ENCODE data around the gene FXR2.
A peak's percentile ranks its signal among the peaks of the same experiment; 100 is the strongest.
"Not testable (repeated sequence)": the region's sequence is repeated elsewhere in the genome, so short reads cannot be mapped to it uniquely, and the experiment has no call there.

Gene FXR2

DNA sequence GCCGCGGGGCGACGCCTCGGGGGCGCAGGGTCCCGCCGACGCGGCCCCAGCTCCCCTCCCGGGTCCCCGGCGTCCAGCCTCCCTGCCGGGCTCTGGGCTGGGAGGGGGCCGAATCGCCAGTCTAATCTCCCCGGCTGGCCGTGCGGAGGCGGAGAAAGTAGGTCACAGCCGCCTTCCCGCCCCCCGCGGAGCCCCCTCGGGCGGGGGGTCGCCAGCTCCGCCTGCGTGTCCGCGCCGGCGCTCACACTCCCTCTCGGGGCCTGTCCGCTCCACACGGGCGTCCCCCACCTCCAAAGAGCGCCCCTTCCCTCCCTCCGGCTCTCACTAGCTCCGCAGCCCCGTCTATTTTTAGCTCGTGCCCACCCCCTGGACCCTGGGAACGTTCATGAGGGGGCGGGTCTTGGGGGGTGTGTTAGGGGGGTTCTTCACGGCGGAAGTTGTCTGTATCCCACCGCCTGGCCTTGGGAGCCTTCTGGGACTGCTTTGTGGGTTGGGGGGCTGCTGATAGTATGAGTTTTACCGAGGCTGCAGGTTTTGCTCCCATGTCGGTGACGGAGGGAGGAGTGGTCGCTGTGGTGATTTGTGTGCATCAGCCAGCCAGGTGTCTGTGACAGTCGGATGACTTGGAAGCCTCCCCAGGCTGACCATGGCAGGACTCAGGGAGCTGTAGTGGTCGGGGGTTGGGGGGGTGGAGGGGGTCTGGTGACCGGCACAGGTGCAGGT is 37.1 kb upstream of the FXR2 start:
- ChIA-PET POLR2A (interaction anchor here (0.6 to 1.1 kb wide), 2 partner anchors 29 to 36 kb away, joined by 4 read pairs; partner anchors contain the start of gene TP53), CTCF (interaction anchor here (1.6 to 3.1 kb wide), 3 partner anchors 17 to 38 kb away, joined by 3 to 26 read pairs (median 9); partner anchors contain the start of gene SHBG)
- TF ChIP-seq, protein P1, sequence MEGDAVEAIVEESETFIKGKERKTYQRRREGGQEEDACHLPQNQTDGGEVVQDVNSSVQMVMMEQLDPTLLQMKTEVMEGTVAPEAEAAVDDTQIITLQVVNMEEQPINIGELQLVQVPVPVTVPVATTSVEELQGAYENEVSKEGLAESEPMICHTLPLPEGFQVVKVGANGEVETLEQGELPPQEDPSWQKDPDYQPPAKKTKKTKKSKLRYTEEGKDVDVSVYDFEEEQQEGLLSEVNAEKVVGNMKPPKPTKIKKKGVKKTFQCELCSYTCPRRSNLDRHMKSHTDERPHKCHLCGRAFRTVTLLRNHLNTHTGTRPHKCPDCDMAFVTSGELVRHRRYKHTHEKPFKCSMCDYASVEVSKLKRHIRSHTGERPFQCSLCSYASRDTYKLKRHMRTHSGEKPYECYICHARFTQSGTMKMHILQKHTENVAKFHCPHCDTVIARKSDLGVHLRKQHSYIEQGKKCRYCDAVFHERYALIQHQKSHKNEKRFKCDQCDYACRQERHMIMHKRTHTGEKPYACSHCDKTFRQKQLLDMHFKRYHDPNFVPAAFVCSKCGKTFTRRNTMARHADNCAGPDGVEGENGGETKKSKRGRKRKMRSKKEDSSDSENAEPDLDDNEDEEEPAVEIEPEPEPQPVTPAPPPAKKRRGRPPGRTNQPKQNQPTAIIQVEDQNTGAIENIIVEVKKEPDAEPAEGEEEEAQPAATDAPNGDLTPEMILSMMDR (IDR thresholded peaks at IDR 0.05; ENCODE audit: insufficient read depth, low read length, missing control alignments), result no peak
- H3K4me3 ChIP-seq (ENCODE audit: low read depth, low read length), result no peak overlapping the region
- no peak for DNase-seq (ENCODE audit: low read depth, low spot score)

DNA sequence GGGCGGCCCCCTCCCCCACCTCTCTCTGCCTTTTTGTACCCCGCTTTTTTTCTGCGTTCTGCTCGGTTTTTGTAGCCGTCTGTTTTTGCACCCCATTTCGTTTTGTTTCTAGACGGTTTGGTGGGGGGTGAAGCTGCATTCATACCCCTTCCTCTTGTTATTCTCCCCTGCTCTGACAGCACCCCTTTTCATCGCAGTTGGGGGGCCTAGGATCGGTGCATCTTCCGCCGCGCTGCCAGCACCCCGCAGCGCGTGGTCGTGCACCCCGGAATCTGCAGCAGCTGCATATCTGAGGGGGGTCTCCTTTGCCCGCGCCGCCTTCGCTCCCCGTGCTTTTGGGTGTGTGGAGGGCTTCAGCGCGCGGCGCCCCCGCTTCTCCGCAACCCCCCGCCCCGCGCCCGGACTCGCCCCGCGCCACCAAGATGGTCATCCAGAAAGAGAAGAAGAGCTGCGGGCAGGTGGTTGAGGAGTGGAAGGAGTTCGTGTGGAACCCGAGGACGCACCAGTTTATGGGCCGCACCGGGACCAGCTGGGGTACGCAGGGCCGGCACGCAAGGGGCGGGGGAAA is 36.5 kb upstream of the FXR2 start:
- H3K4me3 ChIP-seq (ENCODE audit: low read depth, low read length), result peak overlapping the region; percentile 32
- POLR2A ChIA-PET, result no interaction called here
- no peak for DNase-seq (ENCODE audit: low read depth, low spot score)
- TF ChIP-seq, protein P1 (IDR thresholded peaks at IDR 0.05; ENCODE audit: insufficient read depth, low read length, missing control alignments), result no peak
- CTCF ChIA-PET, result interaction anchor here (0.6 to 3.1 kb wide), 6 partner anchors 12 to 92 kb away, joined by 3 to 26 read pairs (median 4); partner anchors contain the start of genes SHBG and WRAP53

DNA sequence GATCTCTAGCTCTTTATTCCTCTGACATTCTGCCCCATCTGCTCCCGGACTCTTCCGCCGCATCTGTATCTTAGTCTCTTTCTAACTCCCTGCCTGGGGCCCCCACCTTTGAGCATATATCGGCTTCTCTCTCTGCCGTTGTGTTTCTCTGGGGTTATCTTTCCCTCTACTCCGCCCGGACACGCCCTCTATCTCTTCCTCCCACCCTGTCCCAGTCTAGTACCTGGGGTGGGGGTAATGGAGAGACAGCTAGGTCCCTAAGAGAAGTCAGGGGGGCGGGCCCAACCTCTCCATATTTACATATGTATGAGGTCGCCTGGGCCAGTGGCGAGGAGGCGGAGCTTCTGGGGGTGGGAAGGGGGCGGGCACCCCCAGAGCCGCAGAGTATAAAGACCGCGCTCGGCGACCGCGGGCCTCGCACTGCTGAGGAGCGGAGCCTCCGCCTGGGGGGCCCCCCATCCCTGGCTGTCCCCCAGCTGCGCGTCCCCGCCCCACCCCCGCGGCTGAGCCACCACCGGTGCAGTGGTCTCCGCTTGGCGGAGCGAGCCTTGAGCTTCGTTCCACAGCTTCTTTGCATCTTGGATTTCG is 35.9 kb upstream of the FXR2 start, which contains the start of gene ATP1B2:
TSS of gene ATP1B2 (plus strand) at position 418 of the 588 bp plus-strand sequence. CDS start 593 bp downstream, outside the sequence.
- H3K4me3 ChIP-seq (ENCODE audit: low read depth, low read length), result peak within 1 kb of the TSS; percentile 32
- POLR2A ChIA-PET, result no interaction called here
- CTCF ChIA-PET, result interaction anchor here (0.6 to 3.1 kb wide), 7 partner anchors 11 to 93 kb away, joined by 3 to 26 read pairs (median 3); partner anchors contain the start of genes SHBG and WRAP53

DNA sequence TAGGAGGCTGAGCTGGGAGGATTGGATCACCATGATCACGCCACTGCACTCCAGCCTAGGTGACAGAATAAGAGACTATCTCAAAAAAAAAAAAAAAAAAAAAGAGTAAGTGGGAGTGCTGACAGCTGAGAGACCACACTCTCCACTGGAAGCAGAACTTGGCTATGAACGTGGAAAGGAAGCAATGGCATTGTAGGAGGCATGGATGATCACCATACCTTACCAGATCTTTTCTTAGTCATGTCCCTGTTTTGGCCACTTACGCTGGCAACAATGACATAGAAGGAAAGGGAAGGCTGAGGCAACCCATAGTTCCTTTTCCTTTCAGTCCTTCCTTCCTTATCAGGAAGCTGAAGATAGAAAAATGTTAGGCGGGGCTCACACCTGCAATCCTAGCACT is 32.3 kb upstream of the FXR2 start:
- no peak for DNase-seq (ENCODE audit: low read depth, low spot score)
- ChIA-PET CTCF (interaction anchor here (1.3 to 3.4 kb wide), 3 partner anchors 15 to 57 kb away, joined by 4 to 15 read pairs (median 4); partner anchors contain the start of genes SOX15 and WRAP53), POLR2A (no interaction called here)
- TF ChIP-seq, protein P1 (IDR thresholded peaks at IDR 0.05; ENCODE audit: insufficient read depth, low read length, missing control alignments), result no peak
- no peak overlapping the region for H3K4me3 ChIP-seq (ENCODE audit: low read depth, low read length)

More for the DNA sequence above, 35.9 kb upstream of the FXR2 start, which contains the start of gene ATP1B2:
- TF ChIP-seq, protein P1 (IDR thresholded peaks at IDR 0.05; ENCODE audit: insufficient read depth, low read length, missing control alignments), result no peak
- no peak for DNase-seq (ENCODE audit: low read depth, low spot score)

DNA sequence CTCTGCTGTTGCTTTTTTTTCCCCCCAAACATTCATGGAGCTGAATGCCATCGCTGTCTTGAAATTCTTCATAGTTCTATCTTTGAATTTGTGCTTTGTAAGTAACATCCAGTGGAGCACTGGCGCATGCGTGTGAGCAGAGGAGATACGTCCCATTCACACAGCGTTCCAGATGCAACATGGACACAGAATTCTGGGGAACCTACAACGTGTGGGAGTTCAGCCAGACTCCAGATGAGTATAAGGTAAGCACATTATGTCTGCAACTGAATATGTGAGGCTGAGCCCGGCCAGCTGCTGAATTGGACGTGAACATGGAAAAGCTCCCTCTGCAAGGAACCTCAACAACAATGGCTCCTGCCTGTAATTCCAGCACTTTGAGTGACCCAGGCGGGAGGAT is 31.8 kb upstream of the FXR2 start:
- no peak overlapping the region for H3K4me3 ChIP-seq (ENCODE audit: low read depth, low read length)
- POLR2A ChIA-PET, result no interaction called here
- DNase-seq (ENCODE audit: low read depth, low spot score), result no peak
- TF ChIP-seq, protein P1 (IDR thresholded peaks at IDR 0.05; ENCODE audit: insufficient read depth, low read length, missing control alignments), result no peak
- CTCF ChIA-PET, result interaction anchor here (0.9 to 3.4 kb wide), 3 partner anchors 14 to 56 kb away, joined by 3 to 15 read pairs (median 4); partner anchors contain the start of genes SOX15 and WRAP53

DNA sequence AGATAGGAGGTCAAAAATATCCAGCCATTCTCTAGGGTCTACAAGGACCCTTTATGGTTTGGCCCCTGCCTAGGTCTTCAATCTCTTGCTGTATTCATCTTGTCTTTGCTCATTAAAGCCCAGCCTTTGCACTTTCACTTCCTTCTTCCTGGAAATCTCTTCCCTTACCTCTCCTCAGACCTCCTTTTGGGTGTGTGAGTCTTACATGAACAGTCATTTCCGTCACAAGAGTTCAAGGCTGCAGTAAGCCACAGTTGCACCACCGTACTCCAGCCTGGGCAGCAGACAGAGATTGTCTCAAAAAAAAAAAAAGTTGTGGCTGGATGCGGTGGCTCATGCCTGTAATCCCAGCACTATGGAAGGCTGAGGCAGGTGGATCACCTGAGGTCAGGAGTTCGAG is 30.1 kb upstream of the FXR2 start:
- POLR2A ChIA-PET, result no interaction called here
- CTCF ChIA-PET, result no interaction called here
- DNase-seq (ENCODE audit: low read depth, low spot score), result no peak
- no peak overlapping the region for H3K4me3 ChIP-seq (ENCODE audit: low read depth, low read length)
- TF ChIP-seq, protein P1 (IDR thresholded peaks at IDR 0.05; ENCODE audit: insufficient read depth, low read length, missing control alignments), result no peak

DNA sequence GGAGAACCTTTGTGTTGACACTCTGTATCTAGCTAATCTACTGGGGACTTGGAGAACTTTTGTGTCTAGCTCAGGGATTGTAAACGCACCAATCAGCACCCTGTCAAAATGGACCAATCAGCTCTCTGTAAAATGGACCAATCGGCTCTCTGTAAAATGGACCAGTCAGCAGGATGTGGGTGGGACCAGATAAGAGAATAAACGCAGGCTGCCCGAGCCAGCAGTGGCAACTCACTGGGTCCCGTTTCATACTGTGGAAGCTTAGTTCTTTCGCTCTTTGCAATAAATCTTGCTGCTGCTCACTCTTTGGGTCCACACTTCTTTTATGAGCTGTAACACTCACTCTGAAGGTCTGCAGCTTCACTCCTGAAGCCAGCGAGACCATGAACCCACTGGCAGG is 26.9 kb upstream of the FXR2 start:
- CTCF ChIA-PET, result interaction anchor here (0.8 to 2.8 kb wide), 7 partner anchors 8 to 345 kb away, joined by 3 to 24 read pairs (median 5); partner anchors contain the start of genes SHBG and TP53
- H3K4me3 ChIP-seq (ENCODE audit: low read depth, low read length); POLR2A ChIA-PET; DNase-seq (ENCODE audit: low read depth, low spot score): not testable (repeated sequence)

All from AG04449 (cell line).